Measurements from ENCODE around the gene SSBP4. TPM values are rescaled to one million over a fixed set of nuclear protein-coding genes. Genes with fewer than 3 reads are reported as not detected.

Gene SSBP4
- total and polyA plus RNA-seq, 2 of the 8 experiments (the other 6 are each of a cell fraction or from before 2014, with no cell fraction given): 26.4 to 33.7 TPM

DNA sequence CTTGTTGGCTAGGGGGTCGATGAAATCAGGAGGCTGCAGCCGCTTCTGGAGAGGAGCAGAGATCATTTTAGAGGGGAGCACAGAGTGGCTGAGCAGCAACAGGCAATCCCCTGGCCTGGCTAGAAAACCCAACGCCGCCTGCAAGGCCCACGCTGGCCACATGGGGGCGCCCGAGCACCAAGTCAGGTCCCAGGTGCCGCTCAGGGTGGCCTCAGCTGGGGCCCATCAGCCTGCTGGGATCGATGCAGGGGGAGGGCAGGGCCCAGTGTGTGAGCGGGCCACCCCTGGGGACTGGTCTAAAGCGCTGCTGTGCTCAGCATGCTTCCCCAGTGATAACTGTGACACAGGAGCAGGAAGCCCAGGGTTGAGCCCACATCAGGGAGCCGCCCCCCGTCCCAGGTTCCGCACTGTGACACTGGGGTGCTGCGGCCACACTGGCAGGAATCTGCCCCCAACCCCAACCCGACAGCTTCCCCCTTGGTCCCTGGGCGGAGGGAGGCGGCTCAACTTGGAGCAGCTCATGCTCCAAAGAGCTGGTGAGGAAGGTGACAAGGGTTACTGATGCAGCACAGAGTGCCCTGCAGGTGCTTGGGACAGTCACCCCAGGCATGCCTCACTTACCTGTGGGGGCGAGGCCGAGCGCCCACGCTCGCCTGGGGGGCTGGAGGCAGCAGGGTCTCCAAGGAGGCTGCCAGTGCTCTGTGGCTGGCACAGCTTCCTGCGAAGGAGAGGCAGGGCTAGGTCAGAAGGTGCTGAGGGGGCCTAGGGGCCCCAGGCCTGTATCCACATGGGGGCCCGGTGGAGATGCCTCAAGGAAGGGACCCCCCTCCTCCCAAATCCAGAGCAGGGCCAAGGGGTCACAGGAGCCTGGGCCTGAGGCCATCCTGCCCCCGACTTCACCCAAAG, 32.0 kb downstream of the SSBP4 start:
- no peak overlapping the region for H2BK120ac ChIP-seq (replicated peaks; ENCODE audit: low read depth, low read length)
- no peak overlapping the region for H3K56ac ChIP-seq (replicated peaks; ENCODE audit: insufficient read length, low read depth, low read length)
- no peaks in the 10 kb centered on the region for H3K79me1 ChIP-seq (ENCODE audit: low read depth, low read length)
- no peak overlapping the region for H2BK20ac ChIP-seq (ENCODE audit: low read length)
- H3K27ac ChIP-seq (ENCODE audit: low read depth, low read length): no peak overlapping the region
- no peaks in the 10 kb centered on the region for H3K23me2 ChIP-seq (ENCODE audit: low read depth, low read length)
- H3K36me3 ChIP-seq (ENCODE audit: control insufficient read depth in 2 of 4, insufficient read depth in 4 of 4, low read length in 3 of 4): peaks cover 0 to 10% (median 2%) of the 10 kb centered on the region in 4 experiments; a peak in 2 of 8 replicates
- DNase-seq (ENCODE audit: low read depth in 1 of 2, low spot score in 2 of 2) (peak in 1 of 2 experiments; percentile 100), FAIRE-seq (no peak)
- WGBS, 2 experiments (ENCODE audit: extremely low coverage in 1 of 2, insufficient coverage in 1 of 2, insufficient read length in 1 of 2, insufficient replicate concordance in 2 of 2, low coverage in 1 of 2, low lambda C conversion rate in 2 of 2, missing lambda C conversion rate in 1 of 2): 57% methylated on average over 26 of the region's 26 CpGs; no CpG with 5 or more reads in 1 of the 2 experiments
- no peak overlapping the region for H3K9ac ChIP-seq (replicated peaks in 1 of 4; ENCODE audit: extremely low read depth in 1 of 4, low read depth in 3 of 4, low read length in 3 of 4)
- CTCF ChIA-PET (ENCODE audit: partially characterized antibody): interaction anchor here (0.5 to 13.5 kb wide), 47 partner anchors 11 to 452 kb away, joined by 3 to 143 read pairs (median 4); partner anchors contain the start of genes CERS1, COMP, REX1BD and SSBP4
- no peaks in the 10 kb centered on the region for H3K9me3 ChIP-seq (ENCODE audit: insufficient read depth in 2 of 2, low read depth in 1 of 2, low read length in 1 of 2)
- H3K4me2 ChIP-seq (ENCODE audit: insufficient read depth in 1 of 2, low read depth in 2 of 2, low read length in 2 of 2): no peak overlapping the region
- no peaks in the 10 kb centered on the region for H3K79me2 ChIP-seq (ENCODE audit: control insufficient read depth in 1 of 2, insufficient read depth in 2 of 2, low read length in 2 of 2)
- no peaks in the 10 kb centered on the region for H3K27me3 ChIP-seq (replicated peaks in 1 of 4; ENCODE audit: control insufficient read depth in 3 of 4, extremely low read depth in 1 of 4, insufficient read depth in 3 of 4, low read length in 3 of 4)
- H2BK12ac ChIP-seq (ENCODE audit: low read depth, low read length): peak overlapping the region; percentile 50; the same call in 1 of the 2 replicates
- no peaks in the 10 kb centered on the region; a peak in 3 of 7 replicates for H3K4me1 ChIP-seq (replicated peaks in 1 of 4; ENCODE audit: control insufficient read depth in 3 of 4, insufficient read depth in 4 of 4, low read length in 3 of 4)
- H4K91ac ChIP-seq (replicated peaks; ENCODE audit: insufficient read length, low read length): no peak overlapping the region
- no peak overlapping the region for H3K4me3 ChIP-seq (ENCODE audit: extremely low read depth in 1 of 4, insufficient read depth in 2 of 4, low read depth in 3 of 4, low read length in 4 of 4)
- H2BK15ac ChIP-seq (ENCODE audit: low read length): no peak overlapping the region
- no peak overlapping the region for H2AK5ac ChIP-seq (ENCODE audit: low read depth, low read length)
- POLR2A ChIA-PET (ENCODE audit: partially characterized antibody): interaction anchor here (0.6 to 1.5 kb wide), 7 partner anchors 10 to 381 kb away, joined by 3 to 6 read pairs (median 3); partner anchors contain the start of gene UPF1
- H4K20me1 ChIP-seq (replicated peaks in 1 of 2; ENCODE audit: control insufficient read depth in 1 of 2, insufficient read depth in 2 of 2, low read length in 2 of 2): peaks cover 0 to 3% of the 10 kb centered on the region in 2 experiments
- H4K8ac ChIP-seq (ENCODE audit: extremely low read depth, insufficient read depth, low read length): peak overlapping the region; percentile 84
- no peak overlapping the region for H3K23ac ChIP-seq (ENCODE audit: insufficient read length)
- no peak overlapping the region for H2BK5ac ChIP-seq (ENCODE audit: low read depth, low read length)
- no peak overlapping the region for H3K4ac ChIP-seq (replicated peaks; ENCODE audit: insufficient read length, low read depth, low read length)
- no peak overlapping the region for H3K14ac ChIP-seq (ENCODE audit: insufficient read length)
- no peak overlapping the region for H3K18ac ChIP-seq (ENCODE audit: extremely low read depth, low read length)
- H2AFZ ChIP-seq (ENCODE audit: low read length): no peak overlapping the region
- H4K5ac ChIP-seq (ENCODE audit: insufficient read length, low read depth, low read length): no peak overlapping the region
- no peak for TF ChIP-seq HDAC6 (IDR thresholded peaks at IDR 0.05; ENCODE audit: low read depth, low read length)
- no peak for TF ChIP-seq TAF1 (IDR thresholded peaks at IDR 0.05; ENCODE audit: low read depth, low read length)
- TF ChIP-seq EGR1 (IDR thresholded peaks at IDR 0.05; ENCODE audit: borderline replicate concordance, low read depth, low read length): no peak
- no peak for TF ChIP-seq TAF7 (optimal IDR thresholded peaks at IDR 0.05; ENCODE audit: borderline replicate concordance, low read depth, low read length)
- TF ChIP-seq, protein P1, sequence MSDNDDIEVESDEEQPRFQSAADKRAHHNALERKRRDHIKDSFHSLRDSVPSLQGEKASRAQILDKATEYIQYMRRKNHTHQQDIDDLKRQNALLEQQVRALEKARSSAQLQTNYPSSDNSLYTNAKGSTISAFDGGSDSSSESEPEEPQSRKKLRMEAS (IDR thresholded peaks at IDR 0.05): no peak
- TF ChIP-seq YY1 (IDR thresholded peaks at IDR 0.05; ENCODE audit: low read depth, low read length): peak; percentile 34; the same call in 1 of the 2 replicates
- peak; percentile 65 for TF ChIP-seq NANOG (IDR thresholded peaks at IDR 0.05; ENCODE audit: insufficient read depth, low read depth, low read length, poor library complexity, severe bottlenecking)
- TF ChIP-seq, protein P2, sequence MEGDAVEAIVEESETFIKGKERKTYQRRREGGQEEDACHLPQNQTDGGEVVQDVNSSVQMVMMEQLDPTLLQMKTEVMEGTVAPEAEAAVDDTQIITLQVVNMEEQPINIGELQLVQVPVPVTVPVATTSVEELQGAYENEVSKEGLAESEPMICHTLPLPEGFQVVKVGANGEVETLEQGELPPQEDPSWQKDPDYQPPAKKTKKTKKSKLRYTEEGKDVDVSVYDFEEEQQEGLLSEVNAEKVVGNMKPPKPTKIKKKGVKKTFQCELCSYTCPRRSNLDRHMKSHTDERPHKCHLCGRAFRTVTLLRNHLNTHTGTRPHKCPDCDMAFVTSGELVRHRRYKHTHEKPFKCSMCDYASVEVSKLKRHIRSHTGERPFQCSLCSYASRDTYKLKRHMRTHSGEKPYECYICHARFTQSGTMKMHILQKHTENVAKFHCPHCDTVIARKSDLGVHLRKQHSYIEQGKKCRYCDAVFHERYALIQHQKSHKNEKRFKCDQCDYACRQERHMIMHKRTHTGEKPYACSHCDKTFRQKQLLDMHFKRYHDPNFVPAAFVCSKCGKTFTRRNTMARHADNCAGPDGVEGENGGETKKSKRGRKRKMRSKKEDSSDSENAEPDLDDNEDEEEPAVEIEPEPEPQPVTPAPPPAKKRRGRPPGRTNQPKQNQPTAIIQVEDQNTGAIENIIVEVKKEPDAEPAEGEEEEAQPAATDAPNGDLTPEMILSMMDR (IDR thresholded peaks at IDR 0.05; ENCODE audit: control extremely low read depth in 1 of 3, insufficient read depth in 1 of 3, low read depth in 1 of 3, low read length in 3 of 3): peak; percentile 93 to 98 (median 95)

All from H1 (cell line).